Keratinocyte (primary cell): ENCODE data around the gene PRKCH. TPM values are rescaled to one million over a fixed set of nuclear protein-coding genes. Genes with fewer than 3 reads are reported as not detected.

ENCODE experiments used
- DNase-seq: peaks from one replicate; pipeline ENCODE4 v3.0.0-alpha.2; 2011; ENCODE audit warnings: low read depth, missing footprints, low spot score
- FAIRE-seq: peaks from 2 replicates; lab custom pipeline; 2011; peaks lifted over from hg19 to GRCh38; lab: Jason Lieb, UNC
- H2AFZ ChIP-seq: 2 replicates; pipeline ENCODE4 v1.6.0; 2012; ENCODE audit warnings: low read length, control low read depth, inconsistent platforms; ENCODE audit not compliant: control insufficient read depth
- H3K27ac ChIP-seq: 2 replicates; pipeline ENCODE4 v1.5.1; 2011; ENCODE audit warnings: low read length; ENCODE audit not compliant: control insufficient read depth, insufficient read depth
- H3K27me3 ChIP-seq: 3 replicates; pipeline ENCODE4 v1.6.0; 2011; ENCODE audit warnings: low read length; ENCODE audit not compliant: control insufficient read depth, insufficient read depth; ENCODE audit errors: extremely low read depth
- H3K36me3 ChIP-seq, 2 experiments: 2 replicates in 1 of 2; 3 replicates in 1 of 2; pipeline ENCODE4 v1.5.1; 2011; ENCODE audit warnings: low read length in 2 of 2, mild to moderate bottlenecking in 1 of 2; ENCODE audit not compliant: control insufficient read depth in 2 of 2, insufficient read depth in 2 of 2; ENCODE audit errors: extremely low read depth in 1 of 2
- H3K4me1 ChIP-seq: 3 replicates; pipeline ENCODE4 v1.5.1; 2011; ENCODE audit warnings: low read length; ENCODE audit not compliant: control insufficient read depth, insufficient read depth; ENCODE audit errors: extremely low read depth
- H3K4me2 ChIP-seq: 3 replicates; pipeline ENCODE4 v1.6.0; 2011; ENCODE audit warnings: low read depth, low read length; ENCODE audit not compliant: control insufficient read depth, insufficient read depth; ENCODE audit errors: extremely low read depth
- H3K4me3 ChIP-seq, 3 experiments: fragments of 200-600 bp in 1 of 3; sonication (generic) in 1 of 3; 2 replicates in 2 of 3; 3 replicates in 1 of 3; pipeline ENCODE4 v1.5.1; 2011 to 2016; ENCODE audit warnings: low read length in 3 of 3, mild to moderate bottlenecking in 3 of 3, control low read depth in 2 of 3, inconsistent platforms in 1 of 3, low read depth in 1 of 3, mixed read lengths in 1 of 3, mixed run types in 1 of 3, moderate library complexity in 1 of 3; ENCODE audit not compliant: control insufficient read depth in 2 of 3, insufficient read depth in 2 of 3; ENCODE audit errors: extremely low read depth in 1 of 3
- H3K79me2 ChIP-seq: 2 replicates; pipeline ENCODE4 v1.6.0; 2012; ENCODE audit warnings: low read length; ENCODE audit not compliant: control insufficient read depth, insufficient read depth
- H3K9ac ChIP-seq: 3 replicates; pipeline ENCODE4 v1.6.0; 2011; ENCODE audit warnings: low read length; ENCODE audit not compliant: control insufficient read depth, insufficient read depth; ENCODE audit errors: extremely low read depth
- H3K9me1 ChIP-seq: 3 replicates; pipeline ENCODE4 v1.6.0; 2011; ENCODE audit warnings: low read length; ENCODE audit not compliant: control insufficient read depth, insufficient read depth; ENCODE audit errors: extremely low read depth
- H3K9me3 ChIP-seq: 2 replicates; pipeline ENCODE4 v1.5.1; 2012; ENCODE audit warnings: low read depth, low read length; ENCODE audit not compliant: control insufficient read depth
- H4K20me1 ChIP-seq: 3 replicates; pipeline ENCODE4 v1.6.0; 2011; ENCODE audit warnings: low read length; ENCODE audit not compliant: control insufficient read depth, insufficient read depth; ENCODE audit errors: extremely low read depth
- CTCF ChIP-seq, 3 experiments: IDR thresholded peaks in 1 of 3; conservative IDR thresholded peaks in 1 of 3; optimal IDR thresholded peaks in 1 of 3; 2 replicates in 2 of 3; 3 replicates in 1 of 3; pipeline versions ENCODE3 to v1.5.1; 2011; ENCODE audit warnings: low read length in 3 of 3, mild to moderate bottlenecking in 3 of 3, moderate library complexity in 2 of 3, control low read depth in 1 of 3, inconsistent platforms in 1 of 3; ENCODE audit not compliant: insufficient read depth in 2 of 3; ENCODE audit errors: extremely low read depth in 1 of 3
- EZH2 ChIP-seq: IDR thresholded peaks from one replicate; pipeline ENCODE4 v1.6.1; 2012; ENCODE audit warnings: inconsistent platforms, mild to moderate bottlenecking, low read length, moderate library complexity
- dilution Hi-C: fragments of 300-500 bp; cut with MboI; formaldehyde crosslinking; loops from one replicate; pipeline ENCODE4 v1.7.0; 2020; ENCODE audit warnings: low sequenced_read_pairs; ENCODE audit not compliant: extremely low pct_ligation_motif_present
- polyA plus RNA-seq, 5 experiments: library from polyadenylated mRNA; depleted of rRNA in 3 of 5; stranded (reverse) in 3 of 5; stranded (forward) in 1 of 5; unstranded in 1 of 5; fragments of >200 nt; gene quantifications; 1 replicate in 1 of 5; 2 replicates in 3 of 5; 3 replicates in 1 of 5; pipeline versions ENCODE4 v1.2.1 to v1.2.3, GENCODE V29; 2011 to 2012; ENCODE audit warnings: missing spikeins in 2 of 5, low read depth in 1 of 5, low replicate concordance in 1 of 5

PRKCH gene
- polyA plus RNA-seq, 1 donor (not counting 4 experiments of a cell fraction or from before 2014, with no cell fraction given): 13.7 TPM

- H3K9ac ChIP-seq: no peak overlapping the region
Measured at GRCh38 chr14:61526405-61527312, 205.3 kb downstream of the PRKCH start.

GRCh38 chr14:61527325-61528100, 206.1 kb downstream of the PRKCH start:
- Histone ChIP-seq H3K36me3 (peaks cover 0 to 4% of the 10 kb centered on the region in 2 experiments), H3K9me3 (no peaks in the 10 kb centered on the region), H3K9ac (no peak overlapping the region), H3K79me2 (no peaks in the 10 kb centered on the region), H2AFZ (no peak overlapping the region), H3K9me1 (no peaks in the 10 kb centered on the region), H3K4me2 (no peak overlapping the region), H4K20me1 (no peaks in the 10 kb centered on the region), H3K4me3 (no peak overlapping the region), H3K4me1 (peaks cover 52% of the 10 kb centered on the region), H3K27me3 (no peaks in the 10 kb centered on the region), H3K27ac (no peak overlapping the region)
- no peak for DNase-seq
- dilution Hi-C loops: no loop called here
- TF ChIP-seq CTCF (optimal IDR thresholded peaks at IDR 0.05 in 1 of 3, IDR thresholded peaks at IDR 0.05 in 1 of 3, conservative IDR thresholded peaks at IDR 0.05 in 1 of 3; ENCODE audit: extremely low read depth in 1 of 3, insufficient read depth in 2 of 3, low read length in 3 of 3) (no peak), EZH2 (no peak)
- no peak for FAIRE-seq

More at GRCh38 chr14:61526405-61527312, 205.3 kb downstream of the PRKCH start:
- Histone ChIP-seq H3K27me3 (no peaks in the 10 kb centered on the region), H4K20me1 (no peaks in the 10 kb centered on the region), H3K9me1 (no peaks in the 10 kb centered on the region), H3K27ac (peak overlapping the region; percentile 48), H3K4me3 (no peak overlapping the region), H3K9me3 (no peaks in the 10 kb centered on the region), H2AFZ (no peak overlapping the region), H3K79me2 (no peaks in the 10 kb centered on the region), H3K36me3 (peaks cover 0 to 4% of the 10 kb centered on the region in 2 experiments), H3K4me1 (peaks cover 44% of the 10 kb centered on the region), H3K4me2 (peak overlapping the region; percentile 79)
- dilution Hi-C loops: no loop called here
- TF ChIP-seq EZH2 (no peak), CTCF (optimal IDR thresholded peaks at IDR 0.05 in 1 of 3, IDR thresholded peaks at IDR 0.05 in 1 of 3, conservative IDR thresholded peaks at IDR 0.05 in 1 of 3; ENCODE audit: extremely low read depth in 1 of 3, insufficient read depth in 2 of 3, low read length in 3 of 3) (no peak)
- FAIRE-seq (no peak), DNase-seq (no peak)
